Activated CD4-positive, alpha-beta memory T cell treated with anti-CD3 and anti-CD28 coated beads, Interleukin-2, amount 10 ng/mL, durations not matched to agents 7 days and 5 days (primary cell): Measurements from ENCODE around the gene HMGXB3. TPM values are rescaled to one million over a fixed set of nuclear protein-coding genes. Genes with fewer than 3 reads are reported as not detected.
"Not testable (repeated sequence)": the region's sequence is repeated elsewhere in the genome, so short reads cannot be mapped to it uniquely, and the experiment has no call there.

ENCODE experiments used
- CTCF ChIA-PET: fragments of 350-600 bp; sonication (Branson Sonifier 250); formaldehyde crosslinking; loops from one replicate; lab custom pipeline; 2021; ENCODE audit warnings: antibody characterized with exemption, inconsistent platforms; lab: Charles Lee
- POLR2A ChIA-PET: fragments of 350-600 bp; sonication (Branson Sonifier 250); formaldehyde crosslinking; loops from one replicate; lab custom pipeline; 2021; ENCODE audit warnings: antibody characterized with exemption; lab: Charles Lee
- DNase-seq: peaks from one replicate; pipeline ENCODE4 v3.0.0-alpha.2; 2020
- H3K27ac Mint-ChIP-seq: one replicate; pipeline ENCODE4 v1.8.0; 2021; ENCODE audit warnings: mild to moderate bottlenecking, mixed read lengths
- H3K27me3 Mint-ChIP-seq: one replicate; pipeline ENCODE4 v1.8.0; 2021; ENCODE audit warnings: mixed read lengths
- H3K36me3 Mint-ChIP-seq: one replicate; pipeline ENCODE4 v1.8.0; 2021; ENCODE audit warnings: low read depth, mixed read lengths
- H3K4me1 Mint-ChIP-seq: one replicate; pipeline ENCODE4 v1.8.0; 2021; ENCODE audit warnings: mixed read lengths
- H3K4me3 Mint-ChIP-seq: one replicate; pipeline ENCODE4 v1.8.0; 2021; ENCODE audit warnings: mild to moderate bottlenecking, mixed read lengths
- H3K9me3 Mint-ChIP-seq: one replicate; pipeline ENCODE4 v1.8.0; 2021; ENCODE audit warnings: mixed read lengths
- total RNA-seq, 2 experiments: library from RNA; stranded (reverse); gene quantifications; one replicate each; pipeline ENCODE4 v1.2.3, GENCODE V29; 2021

Gene HMGXB3
- total RNA-seq, 2 experiments from 2014 or later: 41.6 to 44.1 TPM

DNA sequence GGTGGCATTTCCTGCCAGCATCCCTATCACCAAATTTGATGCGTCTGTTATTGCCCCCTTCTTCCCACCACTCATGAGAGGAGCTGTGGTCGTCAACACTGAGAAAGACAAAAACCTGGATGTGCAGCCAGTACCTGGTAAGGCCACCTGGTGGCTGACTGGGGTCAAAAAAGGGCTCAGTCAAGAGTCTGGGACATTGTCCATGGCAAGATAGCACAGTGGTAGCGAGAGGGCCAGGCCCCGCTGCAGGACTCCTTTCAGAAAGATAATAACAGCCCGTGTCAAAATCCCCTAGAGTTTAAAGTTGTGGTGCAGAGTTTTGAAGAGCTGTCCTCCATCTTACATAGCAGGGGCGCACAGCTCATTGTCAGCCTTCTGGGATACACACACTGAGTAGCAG, 45.0 kb downstream of the HMGXB3 start:
- ChIA-PET POLR2A (interaction anchor here (1.7 kb wide), 1 partner anchor 9 kb away, joined by 4 read pairs; no protein-coding TSS in a partner anchor), CTCF (interaction anchor here (1.8 kb wide), 1 partner anchor 12 kb away, joined by 4 read pairs; no protein-coding TSS in a partner anchor)
- H3K27me3 Mint-ChIP-seq: no peaks in the 10 kb centered on the region

DNA sequence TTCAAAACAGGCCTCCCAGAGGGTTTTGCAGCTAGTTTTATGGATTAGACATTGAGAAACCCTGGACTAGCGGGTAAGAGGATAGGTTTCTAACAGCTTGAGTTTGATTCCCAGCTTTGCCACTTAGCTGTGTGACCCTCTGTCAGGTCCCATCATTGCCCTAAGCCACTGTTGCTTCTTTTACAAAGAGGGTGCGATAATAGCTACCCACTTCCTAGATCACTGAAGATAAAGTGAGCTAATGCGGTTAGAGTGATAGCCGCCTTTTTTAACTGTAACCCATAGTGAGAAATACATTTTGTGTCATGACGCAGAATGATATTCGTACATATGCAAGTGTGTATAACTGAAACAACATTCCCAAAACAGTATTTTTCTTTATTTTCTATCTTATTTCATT, 45.5 kb downstream of the HMGXB3 start:
- peaks cover 81% of the 10 kb centered on the region for H3K36me3 Mint-ChIP-seq
- peak; percentile 16 for DNase-seq
- H3K9me3 Mint-ChIP-seq: no peaks in the 10 kb centered on the region
- no peaks in the 10 kb centered on the region for H3K27me3 Mint-ChIP-seq
- H3K4me1 Mint-ChIP-seq: peaks cover 41% of the 10 kb centered on the region
- ChIA-PET CTCF (interaction anchor here (1.8 kb wide), 1 partner anchor 12 kb away, joined by 4 read pairs; no protein-coding TSS in a partner anchor), POLR2A (interaction anchor here (1.7 kb wide), 1 partner anchor 9 kb away, joined by 4 read pairs; no protein-coding TSS in a partner anchor)
- no peak overlapping the region for H3K4me3 Mint-ChIP-seq
- no peak overlapping the region for H3K27ac Mint-ChIP-seq

More for the DNA sequence above, 45.0 kb downstream of the HMGXB3 start:
- no peaks in the 10 kb centered on the region for H3K9me3 Mint-ChIP-seq
- peaks cover 41% of the 10 kb centered on the region for H3K4me1 Mint-ChIP-seq
- H3K36me3 Mint-ChIP-seq: peaks cover 81% of the 10 kb centered on the region
- no peak overlapping the region for H3K4me3 Mint-ChIP-seq
- peak; percentile 15 for DNase-seq
- H3K27ac Mint-ChIP-seq: no peak overlapping the region

DNA sequence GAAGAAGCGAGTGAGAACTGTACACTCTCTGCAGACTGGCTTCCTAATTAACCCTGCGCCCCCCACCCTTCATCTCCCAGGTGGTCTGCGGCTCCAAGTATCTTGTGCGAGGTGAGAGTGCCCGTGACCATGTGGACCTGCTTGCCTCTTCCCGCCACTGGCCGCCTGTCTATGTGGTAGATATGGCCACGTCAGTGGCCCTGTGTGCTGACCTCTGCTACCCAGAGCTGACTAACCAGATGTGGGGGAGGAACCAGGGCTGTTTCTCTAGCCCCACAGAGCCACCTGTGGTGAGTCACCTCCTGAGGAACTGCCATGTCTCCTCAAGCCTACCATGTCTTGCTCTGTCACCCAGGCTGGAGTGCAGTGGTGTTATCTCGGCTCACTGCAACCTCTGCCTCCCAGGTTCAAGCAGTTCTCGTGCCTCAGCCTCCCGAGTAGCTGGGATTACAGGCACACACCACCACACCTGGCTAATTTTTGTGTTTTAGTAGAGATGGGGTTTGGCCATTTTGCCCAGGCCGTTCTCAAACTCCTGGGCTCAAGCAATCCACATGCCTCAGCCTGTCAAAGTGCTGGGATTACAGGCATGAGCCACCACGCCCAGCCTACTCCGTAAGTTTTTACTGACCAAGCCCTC, 49.8 kb downstream of the HMGXB3 start:
- Mint-ChIP-seq H3K4me1 (peaks cover 21% of the 10 kb centered on the region), H3K36me3 (peaks cover 82% of the 10 kb centered on the region)
- H3K9me3 Mint-ChIP-seq, CTCF ChIA-PET, H3K27ac Mint-ChIP-seq, DNase-seq, H3K4me3 Mint-ChIP-seq, H3K27me3 Mint-ChIP-seq: not testable (repeated sequence)
- POLR2A ChIA-PET: interaction anchor here (1.1 kb wide), 1 partner anchor 50 kb away, joined by 3 read pairs; the partner anchor contains the start of genes HMGXB3 and TIGD6

DNA sequence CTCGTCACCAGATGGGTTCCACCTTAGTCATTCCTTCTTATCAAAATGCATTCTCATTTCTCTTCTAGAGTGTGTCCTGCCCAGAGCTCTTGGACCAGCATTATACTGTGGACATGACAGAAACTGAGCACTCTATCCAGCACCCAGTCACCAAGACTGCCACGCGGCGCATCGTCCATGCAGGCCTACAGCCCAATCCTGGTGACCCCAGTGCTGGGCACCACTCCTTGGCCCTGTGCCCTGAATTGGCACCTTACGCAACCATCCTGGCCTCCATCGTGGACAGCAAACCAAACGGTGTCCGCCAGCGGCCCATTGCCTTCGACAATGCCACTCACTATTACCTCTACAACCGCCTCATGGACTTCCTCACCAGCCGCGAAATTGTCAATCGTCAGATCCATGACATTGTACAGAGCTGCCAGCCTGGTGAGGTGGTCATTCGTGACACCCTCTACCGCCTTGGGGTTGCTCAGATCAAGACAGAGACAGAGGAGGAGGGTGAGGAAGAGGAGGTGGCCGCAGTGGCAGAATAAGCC, 51.2 kb downstream of the HMGXB3 start:
- no peaks in the 10 kb centered on the region for H3K27me3 Mint-ChIP-seq
- no peak overlapping the region for H3K4me3 Mint-ChIP-seq
- H3K4me1 Mint-ChIP-seq: peaks cover 14% of the 10 kb centered on the region
- ChIA-PET POLR2A (interaction anchor here (1.7 kb wide), 1 partner anchor 11 kb away, joined by 4 read pairs; no protein-coding TSS in a partner anchor), CTCF (interaction anchor here (0.5 kb wide), 1 partner anchor 111 kb away, joined by 3 read pairs; no protein-coding TSS in a partner anchor)
- H3K36me3 Mint-ChIP-seq: peaks cover 77% of the 10 kb centered on the region
- DNase-seq: no peak
- H3K9me3 Mint-ChIP-seq: no peaks in the 10 kb centered on the region
- H3K27ac Mint-ChIP-seq: no peak overlapping the region

DNA sequence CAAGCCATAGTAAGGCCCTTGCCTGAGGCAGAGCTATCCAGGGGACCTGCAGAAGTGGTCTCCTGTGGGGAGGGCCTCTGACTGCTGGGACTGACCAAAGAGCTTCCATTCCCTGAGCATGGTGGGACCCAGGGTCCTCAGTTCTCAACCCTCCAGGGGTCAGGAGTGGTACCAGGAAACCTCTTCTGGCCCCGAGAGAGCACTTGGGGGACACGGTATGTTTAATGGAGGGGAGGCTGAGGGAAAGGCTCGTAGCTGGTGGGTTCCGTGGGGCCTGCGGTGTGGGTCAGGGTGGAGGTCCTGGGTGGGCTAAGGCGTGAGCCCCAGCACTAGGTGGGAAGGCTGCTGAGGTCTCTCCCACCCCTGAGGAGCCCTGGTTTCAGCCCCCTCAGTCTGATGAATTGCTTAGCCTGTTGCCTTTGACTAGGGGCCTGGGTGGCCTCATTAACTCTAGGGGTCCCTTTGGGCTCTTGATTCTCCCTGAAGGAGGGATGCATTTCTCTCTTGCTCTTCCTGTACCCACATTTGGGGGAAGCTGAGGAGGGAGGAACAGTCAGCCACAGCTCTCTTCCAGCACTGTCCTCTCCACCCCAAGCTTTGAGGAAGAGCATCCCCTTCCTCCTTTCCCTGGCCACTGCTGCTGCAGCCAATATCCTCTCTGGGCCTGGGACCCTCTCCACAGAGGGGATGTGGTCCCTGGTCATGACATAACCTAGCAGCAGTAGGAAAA, 51.9 kb downstream of the HMGXB3 start:
- Mint-ChIP-seq H3K4me1 (peaks cover 14% of the 10 kb centered on the region), H3K36me3 (peaks cover 73% of the 10 kb centered on the region), H3K4me3 (no peak overlapping the region), H3K27ac (no peak overlapping the region), H3K27me3 (no peaks in the 10 kb centered on the region), H3K9me3 (no peaks in the 10 kb centered on the region)
- no peak for DNase-seq
- POLR2A ChIA-PET: interaction anchor here (1.1 to 1.7 kb wide), 2 partner anchors 12 to 52 kb away, joined by 3 to 4 read pairs; partner anchors contain the start of genes HMGXB3 and TIGD6
- CTCF ChIA-PET: interaction anchor here (0.5 kb wide), 1 partner anchor 111 kb away, joined by 3 read pairs; no protein-coding TSS in a partner anchor

DNA sequence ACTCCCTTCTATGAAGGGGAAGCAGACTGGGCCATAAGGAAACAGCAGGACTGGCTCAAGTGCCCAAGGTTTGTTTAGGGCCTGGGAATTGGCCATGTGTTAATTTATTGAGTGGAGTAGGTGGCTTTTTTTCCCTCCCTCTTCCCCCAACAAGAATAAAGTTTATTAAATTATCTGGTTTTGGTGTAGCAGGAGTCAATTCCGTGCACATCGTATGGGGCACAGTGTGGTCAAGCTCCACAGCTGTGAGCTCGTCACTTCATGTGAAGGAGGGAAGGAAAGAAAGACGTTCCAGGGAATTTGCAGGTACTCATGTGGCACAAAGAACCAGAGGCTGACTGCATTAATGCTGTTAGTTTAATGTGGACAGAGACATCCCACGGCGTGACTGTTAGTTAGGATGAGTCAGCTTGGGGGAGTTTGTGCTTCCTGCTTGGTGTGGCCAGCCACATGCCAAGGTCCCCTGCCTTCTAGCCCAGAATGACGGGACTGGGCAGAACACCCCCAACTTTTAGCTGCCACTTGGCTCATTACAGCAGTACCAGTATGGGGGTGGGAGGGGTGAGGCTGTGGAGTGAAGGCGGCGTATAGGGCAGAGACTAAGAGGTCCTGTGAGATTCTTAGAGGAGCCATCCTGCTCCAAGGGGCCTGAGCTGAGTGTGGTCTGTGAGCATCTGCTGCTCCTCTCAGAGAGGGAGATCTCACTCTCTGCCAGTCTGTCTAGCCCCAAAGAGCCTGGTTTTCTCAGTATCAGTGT, 52.6 kb downstream of the HMGXB3 start:
- POLR2A ChIA-PET: interaction anchor here (1.1 to 1.7 kb wide), 3 partner anchors 11 to 52 kb away, joined by 3 to 4 read pairs (median 4); partner anchors contain the start of genes HMGXB3 and TIGD6
- peak overlapping the region; percentile 5 for H3K27ac Mint-ChIP-seq
- no peaks in the 10 kb centered on the region for H3K27me3 Mint-ChIP-seq
- peaks cover 66% of the 10 kb centered on the region for H3K36me3 Mint-ChIP-seq
- H3K9me3 Mint-ChIP-seq: no peaks in the 10 kb centered on the region
- H3K4me3 Mint-ChIP-seq: no peak overlapping the region
- H3K4me1 Mint-ChIP-seq: peaks cover 16% of the 10 kb centered on the region
- no peak for DNase-seq
- CTCF ChIA-PET: no interaction called here

DNA sequence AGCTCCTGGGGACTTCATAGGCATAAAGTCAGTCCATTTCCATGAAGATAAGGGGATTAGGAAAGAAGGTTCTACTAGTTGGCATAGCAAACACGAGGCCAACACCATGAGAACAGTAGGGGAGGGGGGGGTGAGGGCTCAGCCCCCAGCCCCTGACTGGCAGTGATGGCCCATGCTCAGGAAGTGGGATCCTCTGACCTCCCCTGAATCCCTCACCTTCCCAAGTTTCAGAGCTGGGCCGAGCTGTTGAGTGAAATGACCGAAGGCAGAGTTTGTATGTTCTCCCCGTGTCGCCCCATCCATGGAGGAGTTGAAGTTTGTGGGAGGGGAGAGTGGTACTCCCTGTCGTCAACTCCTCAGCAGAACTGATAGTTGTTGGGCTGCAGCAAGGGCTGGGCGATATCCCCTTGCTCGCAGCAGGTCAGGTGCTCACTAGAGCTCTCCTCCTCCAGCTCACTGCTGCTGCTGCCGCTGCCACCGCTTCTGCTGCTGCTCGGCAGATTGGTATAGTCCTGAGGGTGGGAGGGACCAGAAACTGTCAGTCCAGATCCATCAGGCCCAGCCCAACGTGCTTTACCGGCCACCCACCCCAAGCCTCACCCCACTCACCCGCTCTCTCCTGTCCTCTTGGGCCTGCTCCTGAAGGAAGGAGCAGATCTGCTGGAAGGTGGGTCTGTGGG, 53.3 kb downstream of the HMGXB3 start:
- no peak for DNase-seq
- Mint-ChIP-seq H3K27ac (peak overlapping the region; percentile 5), H3K4me3 (no peak overlapping the region), H3K9me3 (no peaks in the 10 kb centered on the region), H3K36me3 (peaks cover 59% of the 10 kb centered on the region), H3K4me1 (peaks cover 22% of the 10 kb centered on the region), H3K27me3 (no peaks in the 10 kb centered on the region)
- ChIA-PET POLR2A (interaction anchor here (1.4 to 1.7 kb wide), 3 partner anchors 8 to 13 kb away, joined by 4 read pairs; no protein-coding TSS in a partner anchor), CTCF (no interaction called here)

DNA sequence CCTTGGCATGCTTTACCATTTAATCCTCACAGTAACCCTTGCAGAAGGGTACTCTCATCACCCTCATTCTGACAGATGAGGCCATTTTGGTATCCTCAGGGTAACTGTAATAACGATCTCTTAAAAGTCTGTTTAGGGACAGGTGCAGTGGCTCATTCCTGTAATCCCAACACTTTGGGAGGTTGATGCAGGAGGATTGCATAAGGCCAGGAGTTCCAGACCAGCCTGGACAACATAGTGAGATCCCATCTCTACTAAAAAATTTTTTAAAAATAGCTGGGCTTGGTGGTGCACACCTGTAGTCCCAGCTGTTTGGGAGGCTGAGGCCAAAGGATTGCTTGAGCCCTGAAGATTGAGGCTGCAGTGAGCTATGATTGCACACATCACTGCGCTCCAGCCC, 54.0 kb downstream of the HMGXB3 start:
- Mint-ChIP-seq H3K4me1 (peaks cover 18% of the 10 kb centered on the region), H3K36me3 (peaks cover 52% of the 10 kb centered on the region), H3K27me3 (no peaks in the 10 kb centered on the region), H3K9me3 (no peaks in the 10 kb centered on the region), H3K4me3 (no peak overlapping the region), H3K27ac (no peak overlapping the region)
- CTCF ChIA-PET: interaction anchor here (0.6 to 0.9 kb wide), 2 partner anchors 68 to 208 kb away, joined by 3 read pairs; no protein-coding TSS in a partner anchor
- POLR2A ChIA-PET: interaction anchor here (1.7 kb wide), 1 partner anchor 9 kb away, joined by 4 read pairs; no protein-coding TSS in a partner anchor
- DNase-seq: no peak

DNA sequence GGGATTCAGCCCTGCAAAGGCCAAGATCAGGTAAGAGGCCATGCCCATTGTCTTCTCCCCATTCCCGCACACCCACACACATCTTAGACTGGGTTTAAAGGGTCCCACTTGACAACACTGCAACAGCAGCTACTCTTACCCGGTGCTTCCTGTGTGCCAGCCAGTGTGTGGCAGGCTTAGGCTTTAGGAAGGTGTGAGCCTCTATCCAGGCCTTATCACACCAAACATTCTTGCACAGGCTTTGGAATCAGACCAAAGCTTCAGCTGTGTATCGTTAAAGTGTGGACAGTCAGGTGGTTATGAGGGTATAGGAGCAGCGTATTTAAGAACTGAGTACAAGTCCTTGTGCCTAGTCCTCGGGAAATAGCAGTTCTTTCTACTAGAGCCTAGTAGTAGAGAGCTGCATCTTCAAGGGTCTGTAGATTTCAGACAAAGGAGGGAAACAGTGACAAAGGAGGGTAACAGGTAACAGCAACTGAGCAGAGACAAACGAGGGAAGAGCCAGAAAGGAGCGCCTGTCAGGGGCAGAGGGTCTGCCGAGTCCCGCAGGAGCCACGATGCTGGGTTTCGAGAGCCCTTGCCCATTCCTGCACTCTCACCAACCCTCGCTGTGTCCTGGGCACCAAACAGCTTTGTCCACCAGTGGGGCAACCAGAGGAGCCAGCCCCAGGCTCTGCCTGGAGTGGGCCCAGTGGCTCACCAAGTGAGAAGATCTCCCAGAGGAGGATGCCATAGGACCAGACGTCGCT, 55.0 kb downstream of the HMGXB3 start:
- Mint-ChIP-seq H3K4me1 (peaks cover 18% of the 10 kb centered on the region), H3K36me3 (peaks cover 45% of the 10 kb centered on the region), H3K27ac (no peak overlapping the region), H3K9me3 (no peaks in the 10 kb centered on the region), H3K27me3 (no peaks in the 10 kb centered on the region), H3K4me3 (no peak overlapping the region)
- no peak for DNase-seq
- ChIA-PET CTCF (interaction anchor here (0.6 to 0.9 kb wide), 2 partner anchors 67 to 207 kb away, joined by 3 read pairs; no protein-coding TSS in a partner anchor), POLR2A (interaction anchor here (1.7 kb wide), 1 partner anchor 10 kb away, joined by 4 read pairs; no protein-coding TSS in a partner anchor)

DNA sequence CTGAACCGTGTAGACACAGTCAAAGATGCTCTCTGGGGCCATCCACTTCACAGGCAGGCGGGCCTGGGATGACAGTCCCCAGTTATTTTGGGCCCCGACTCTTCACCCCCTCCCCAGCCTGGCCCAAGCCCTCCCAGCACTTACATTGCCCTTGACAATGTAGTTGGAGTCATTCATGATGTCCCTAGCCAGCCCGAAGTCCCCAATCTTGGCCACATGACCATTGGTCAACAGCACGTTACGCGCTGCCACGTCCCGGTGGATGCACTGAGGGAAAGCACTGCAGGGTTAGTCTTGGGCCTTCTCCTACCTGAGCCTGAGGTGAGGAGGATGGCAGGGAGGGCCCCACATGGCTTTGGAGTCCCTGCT, 55.5 kb downstream of the HMGXB3 start:
- Mint-ChIP-seq H3K4me1 (peaks cover 18% of the 10 kb centered on the region), H3K36me3 (peaks cover 39% of the 10 kb centered on the region), H3K27ac (no peak overlapping the region), H3K9me3 (no peaks in the 10 kb centered on the region), H3K27me3 (no peaks in the 10 kb centered on the region), H3K4me3 (no peak overlapping the region)
- DNase-seq: no peak
- ChIA-PET CTCF (no interaction called here), POLR2A (interaction anchor here (1.7 kb wide), 1 partner anchor 11 kb away, joined by 4 read pairs; no protein-coding TSS in a partner anchor)

DNA sequence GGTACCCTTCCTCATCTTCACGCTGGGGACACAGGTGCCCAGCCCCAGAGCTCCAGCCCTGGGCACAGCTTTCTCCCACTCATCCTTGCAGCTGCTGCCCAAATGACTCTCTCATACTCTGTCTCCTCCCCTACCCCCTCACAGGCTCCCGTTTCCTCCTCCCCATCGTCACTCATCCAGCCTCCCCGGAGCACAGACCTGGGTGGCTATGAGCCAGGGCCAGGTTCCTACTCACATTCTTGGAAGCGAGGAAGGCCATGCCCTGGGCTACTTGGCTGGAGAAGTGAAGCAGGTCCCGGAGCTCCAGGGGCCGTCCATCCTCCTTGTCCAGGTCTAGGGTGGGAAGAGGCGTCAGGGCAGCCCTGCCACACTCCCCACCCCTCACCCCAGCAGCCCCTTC, 56.5 kb downstream of the HMGXB3 start:
- no peaks in the 10 kb centered on the region for H3K9me3 Mint-ChIP-seq
- H3K27ac Mint-ChIP-seq: no peak overlapping the region
- POLR2A ChIA-PET: no interaction called here
- DNase-seq: no peak
- no peak overlapping the region for H3K4me3 Mint-ChIP-seq
- CTCF ChIA-PET: no interaction called here
- peaks cover 18% of the 10 kb centered on the region for H3K4me1 Mint-ChIP-seq
- H3K36me3 Mint-ChIP-seq: peaks cover 29% of the 10 kb centered on the region
- no peaks in the 10 kb centered on the region for H3K27me3 Mint-ChIP-seq
